Body of pancreas (tissue), 4 donors: Measurements from ENCODE around the gene THAP7. TPM values are rescaled to one million over a fixed set of nuclear protein-coding genes. Genes with fewer than 3 reads are reported as not detected.
A peak's percentile ranks its signal among the peaks of the same experiment; 100 is the strongest.

Experiments used
- ATAC-seq: fragments of 150-250 bp; one replicate; pipeline ENCODE4 v1.9.1; 2016
- DNase-seq, 4 donors: peaks; one replicate each; pipeline ENCODE4 v3.0.0-alpha.2; 2019
- H3K27ac ChIP-seq, 4 donors: fragments of 200-600 bp; sonication (generic); 1 replicate in 3 of 4; 2 replicates in 1 of 4; pipeline versions ENCODE4 v1.5.1 to v1.6.1; 2016 to 2019; ENCODE audit warnings: mild to moderate bottlenecking in 1 of 4, mixed read lengths in 1 of 4, moderate library complexity in 1 of 4
- H3K27me3 ChIP-seq, 2 donors: fragments of 200-600 bp; sonication (generic); one replicate each; pipeline ENCODE4 v1.6.0; 2016; ENCODE audit warnings: mild to moderate bottlenecking in 1 of 2
- H3K36me3 ChIP-seq, 2 donors: fragments of 200-600 bp; sonication (generic); replicated peaks in 1 of 2; 2 replicates each; pipeline ENCODE4 v1.5.1; 2016; ENCODE audit warnings: low read depth in 2 of 2; ENCODE audit not compliant: insufficient read depth in 1 of 2
- H3K4me1 ChIP-seq: fragments of 200-600 bp; sonication (generic); one replicate; pipeline ENCODE4 v1.6.0; 2016
- H3K4me3 ChIP-seq, 2 donors: fragments of 200-600 bp; sonication (generic); 1 replicate in 1 of 2; 2 replicates in 1 of 2; pipeline ENCODE4 v1.5.1; 2016 to 2019
- H3K9me3 ChIP-seq, 3 donors: fragments of 200-600 bp; sonication (generic); 1 replicate in 2 of 3; 2 replicates in 1 of 3; pipeline ENCODE4 v1.5.1; 2016
- CTCF ChIP-seq, 7 experiments: fragments of 450-650 bp in 4 of 7; fragments of 200-600 bp in 3 of 7; sonication (generic) in 3 of 7; IDR thresholded peaks; one replicate each; pipeline ENCODE4 v1.5.1; 2016 to 2019; ENCODE audit warnings: antibody characterized with exemption in 7 of 7
- POLR2A ChIP-seq, 3 donors: fragments of 450-650 bp; IDR thresholded peaks; one replicate each; pipeline ENCODE4 v1.6.1; 2016; ENCODE audit warnings: antibody characterized with exemption in 3 of 3, mild to moderate bottlenecking in 2 of 3
- WGBS, 2 donors: methylation state at CpG; one replicate each; pipeline ENCODE4 v1.1.5; 2017; 5-methylcytosine and 5-hydroxymethylcytosine counted together
- intact Hi-C: fragments of 100-400 bp; cut with DNase I; formaldehyde crosslinking; loops from one replicate; pipeline ENCODE4 v1.15.1; 2023
- microRNA counts, 2 donors: library from miRNA; unstranded; fragments of <30 nt; microRNA quantifications; one replicate each; lab custom pipeline; 2017
- microRNA-seq, 2 donors: library from miRNA; unstranded; fragments of <30 nt; microRNA quantifications; one replicate each; pipeline ENCODE4, GENCODE V29; 2016; ENCODE audit warnings: borderline number of aligned reads in 2 of 2, borderline replicate concordance in 2 of 2
- small RNA-seq: library from RNA; depleted of rRNA; stranded (forward); fragments of <200 nt; gene quantifications from one replicate; pipeline ENCODE3, GENCODE V24; 2016
- total RNA-seq, 2 donors: library from RNA; depleted of rRNA; stranded (reverse); fragments of >200 nt; gene quantifications; one replicate each; pipeline ENCODE4 v1.1.0, GENCODE V29; 2016

Gene THAP7
- total RNA-seq, 2 donors from 2014 or later = 17.1 to 20.2 TPM

DNA sequence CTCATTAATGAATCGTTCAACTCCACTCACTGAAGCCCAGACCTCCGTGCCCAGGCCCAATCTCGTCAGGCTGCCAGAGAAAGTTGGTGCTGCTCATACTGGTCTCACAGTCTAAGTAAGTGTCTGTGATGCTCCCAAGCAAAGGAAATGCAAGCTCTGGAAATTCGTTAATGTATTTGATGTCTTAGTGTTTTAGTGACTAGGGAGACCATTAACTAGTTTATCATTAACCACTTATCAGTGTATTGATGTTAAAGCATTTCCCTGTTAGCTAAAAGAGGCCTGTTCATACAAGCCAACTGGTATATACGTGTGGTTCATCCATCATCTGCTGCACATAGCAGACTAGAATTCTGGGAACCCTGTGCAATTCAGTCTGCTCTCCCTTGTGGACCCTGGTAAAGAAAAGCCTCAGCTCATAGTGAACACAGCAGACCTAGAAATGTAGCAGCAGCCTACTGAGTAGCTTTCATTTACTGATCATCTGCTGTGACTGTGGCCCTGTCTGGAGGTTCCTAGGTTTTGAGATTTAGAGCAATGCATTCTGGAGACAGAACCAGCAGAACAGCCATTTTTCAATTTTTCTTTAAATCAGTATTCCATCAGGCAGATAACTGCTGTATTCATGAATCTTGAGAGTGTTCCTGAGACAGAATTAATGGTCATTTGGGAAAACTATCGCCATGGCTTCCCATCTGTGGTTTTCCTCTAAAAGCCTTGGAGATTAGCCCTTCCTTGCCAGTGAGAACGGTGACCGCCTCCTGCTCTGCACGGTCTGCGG is 50.6 kb downstream of the THAP7 start:
- peak overlapping the region in 3 of 4 donors; percentile 39 to 40 (median 39) for H3K27ac ChIP-seq
- ATAC-seq = no peak
- WGBS, 2 donors = 56 to 58% methylated on average over 10 of the region's 10 CpGs
- intact Hi-C loops = no loop called here
- no peak for DNase-seq
- no peak overlapping the region for H3K4me3 ChIP-seq
- no peaks in the 10 kb centered on the region for H3K27me3 ChIP-seq
- peaks cover 51% of the 10 kb centered on the region for H3K4me1 ChIP-seq
- TF ChIP-seq CTCF (IDR thresholded peaks at IDR 0.05) = no peak
- TF ChIP-seq POLR2A (IDR thresholded peaks at IDR 0.05) = no peak
- H3K9me3 ChIP-seq = no peaks in the 10 kb centered on the region
- peaks cover 0 to 2% of the 10 kb centered on the region in 2 donors for H3K36me3 ChIP-seq

GRCh38 chr22:20949698-20950183 is 52.2 kb downstream of the THAP7 start:
- Histone ChIP-seq H3K27me3 (no peaks in the 10 kb centered on the region), H3K4me1 (peaks cover 49% of the 10 kb centered on the region), H3K36me3 (peaks cover 0 to 2% of the 10 kb centered on the region in 2 donors), H3K9me3 (no peaks in the 10 kb centered on the region), H3K27ac (no peak overlapping the region), H3K4me3 (no peak overlapping the region)
- 88 to 92% methylated on average over 13 of the region's 13 CpGs for WGBS, 2 donors
- no peak for TF ChIP-seq POLR2A (IDR thresholded peaks at IDR 0.05)
- TF ChIP-seq CTCF (IDR thresholded peaks at IDR 0.05) = no peak
- no peak for DNase-seq
- no peak for ATAC-seq
- intact Hi-C loops = no loop called here

MicroRNAs encoded within 50 kb of the gene (microRNA counts, 767-probe panel; counts per million panel counts)
- microRNA hsa-miR-649 (lab: Ali Mortazavi, UCI) = 0 to 736 counts per million in 2 donors

Small RNA genes lying within 50 kb of the gene (microRNA-seq; reads per million reads assigned to microRNA genes)
- gene MIR649 = 0 reads per million in 2 donors

Small RNA genes lying within 50 kb of the gene (small RNA-seq; reads per million reads assigned to genes)
- gene MIR649 = not detected

Other genes with a start within 250 kb of the THAP7 start
- gene SERPIND1, start 228.0 kb downstream of the THAP7 start, total RNA-seq = not detected
- gene PI4KA, start 143.3 kb downstream of the THAP7 start, total RNA-seq = 10 to 100 TPM; 42.5 to 47.2 TPM
- gene SNAP29, start 143.1 kb downstream of the THAP7 start, total RNA-seq = 1 to 10 TPM; 7.6 to 9.6 TPM
- gene CRKL, start 84.7 kb downstream of the THAP7 start, total RNA-seq = 10 to 100 TPM; 18.2 to 25.4 TPM
- gene AIFM3, start 34.9 kb downstream of the THAP7 start, total RNA-seq = 1 to 10 TPM in 1 of 2 donors, under 1 TPM in 1; 0.78 to 3.0 TPM
- gene LZTR1, start 19.8 kb downstream of the THAP7 start, total RNA-seq = 10 to 100 TPM; 25.7 to 66.9 TPM
- not detected for gene P2RX6, start 13.0 kb upstream of the THAP7 start, total RNA-seq
- 1 to 10 TPM; 1.3 to 1.8 TPM for gene SLC7A4, start 30.4 kb upstream of the THAP7 start, total RNA-seq
- not detected for gene LRRC74B, start 43.8 kb upstream of the THAP7 start, total RNA-seq